Ovary (tissue), 9 donors: ENCODE measurements around the gene FAM72A. TPM values are rescaled to one million over a fixed set of nuclear protein-coding genes. Genes with fewer than 3 reads are reported as not detected.
A peak's percentile ranks its signal among the peaks of the same experiment; 100 is the strongest.
"Not testable (repeated sequence)": the region's sequence is repeated elsewhere in the genome, so short reads cannot be mapped to it uniquely, and the experiment has no call there.

ENCODE experiments used
- DNase-seq, 5 donors: peaks; one replicate each; pipeline ENCODE4 v3.0.0-alpha.2; 2019 to 2020
- H3K27ac ChIP-seq, 2 donors: fragments of 200-600 bp; one replicate each; pipeline versions ENCODE4 v1.5.1 to v1.8.0; 2019 to 2022
- H3K27me3 ChIP-seq: fragments of 200-600 bp; one replicate; pipeline ENCODE4 v1.8.0; 2022
- H3K36me3 ChIP-seq: fragments of 200-600 bp; sonication (generic); one replicate; pipeline ENCODE4 v1.5.1; 2019
- H3K4me1 ChIP-seq: one replicate; pipeline ENCODE4 v1.8.1; 2013; ENCODE audit warnings: mild to moderate bottlenecking, moderate library complexity; ENCODE audit not compliant: insufficient read depth
- H3K4me3 ChIP-seq: fragments of 200-600 bp; sonication (generic); one replicate; pipeline ENCODE4 v1.5.1; 2017
- H3K9me3 ChIP-seq, 2 donors: fragments of 200-600 bp in 1 of 2; sonication (generic) in 1 of 2; one replicate each; pipeline versions ENCODE4 v1.5.1 to v1.8.1; 2013 to 2019; ENCODE audit warnings: mild to moderate bottlenecking in 1 of 2, moderate library complexity in 1 of 2
- WGBS, 3 donors: extraction: QIAGEN DNeasy Blood & Tissue Kit in 1 of 3; methylation state at CpG; one replicate each; pipeline versions ENCODE4 v1.1.5 to v1.1.7; 2013 to 2017; 5-methylcytosine and 5-hydroxymethylcytosine counted together
- intact Hi-C, 4 donors: fragments of 100-400 bp; cut with DNase I; formaldehyde crosslinking; loops; one replicate each; pipeline versions ENCODE4 v1.11.0 to v1.15.1; 2022 to 2023
- polyA plus RNA-seq, 2 donors: library from polyadenylated mRNA; stranded (reverse); fragments of 200-250 nt in 1 of 2; fragments of 350-450 nt in 1 of 2; fragmentation: Illumina TruSeq in 1 of 2; extraction: RNeasy Lipid Tissue Mini Kit (QIAGEN cat#74804) in 1 of 2; gene quantifications; one replicate each; pipeline ENCODE4 v1.2.3, GENCODE V29; 2013 to 2014
- total RNA-seq, 7 donors: library from RNA; depleted of rRNA in 2 of 7; stranded (reverse); fragments of >200 nt in 2 of 7; fragmentation: NEBNext Ultra II Directional in 3 of 7; extraction: Animal tissue kit (Norgen Biotek cat#: 25700) in 3 of 7; gene quantifications; one replicate each; pipeline versions ENCODE4 v1.1.0 to v1.2.4, GENCODE V29; 2016 to 2023
- donor health status: DM: no; HTN: no; CAD: no; lungs with moderate emphysema.
- donor health status: DM: no; HTN: no; CAD: no.
- donor health status: Bipolar disorder and iron deficiency.
- donor health status: DM: yes; HTN: yes; CAD: no.
- donor health status: DM: no; HTN: no; CAD: no.
- donor health status: DM: yes; HTN: yes; CAD: no.

FAM72A gene
- total and polyA plus RNA-seq, 9 donors, result 0.68 to 2.7 (median 1.5) TPM

- H3K9me3 ChIP-seq, H3K27ac ChIP-seq, H3K27me3 ChIP-seq, intact Hi-C loops, H3K4me3 ChIP-seq, H3K36me3 ChIP-seq, H3K4me1 ChIP-seq: not testable (repeated sequence)
- WGBS, 3 donors, result 0% methylated on average over 17 of the region's 31 CpGs; no CpG with 5 or more reads in 2 of the 3 donors
- DNase-seq, result peak in 3 of 5 donors; percentile 19 to 43 (median 36)
These were observed 2.9 kb upstream of the FAM72A start for GRCh38 chr1:206205569-206205968.

GRCh38 chr1:206204871-206205270 lies 2.2 kb upstream of the FAM72A start:
- Histone ChIP-seq H3K27ac (peak overlapping the region; percentile 66), H3K4me3 (peak overlapping the region; percentile 46)
- DNase-seq, result peak; percentile 17 to 49 (median 34)
- WGBS, 3 donors, result 0% methylated on average over 2 to 24 of the region's 25 CpGs
- intact Hi-C loops, H3K27me3 ChIP-seq, H3K9me3 ChIP-seq, H3K36me3 ChIP-seq, H3K4me1 ChIP-seq: not testable (repeated sequence)

- H3K36me3 ChIP-seq, H3K27me3 ChIP-seq, intact Hi-C loops, H3K4me1 ChIP-seq, H3K27ac ChIP-seq, H3K9me3 ChIP-seq: not testable (repeated sequence)
- DNase-seq, result peak; percentile 14 to 52 (median 29)
- H3K4me3 ChIP-seq, result peak overlapping the region; percentile 30
- 0% methylated on average over 6 of the region's 25 CpGs; no CpG with 5 or more reads in 2 of the 3 donors for WGBS, 3 donors
These were observed 1.5 kb upstream of the FAM72A start for GRCh38 chr1:206204159-206204511.

GRCh38 chr1:206203364-206204158 lies 922 bp upstream of the FAM72A start, which contains the start of gene SRGAP2:
SRGAP2 (plus strand) TSS chr1:206203541; CDS start chr1:206205971, 2,430 bp downstream.
- Histone ChIP-seq H3K27ac (peak within 1 kb of the TSS; percentile 79 to 92), H3K4me3 (peak within 1 kb of the TSS; percentile 43)
- DNase-seq, result peak; percentile 75 to 83 (median 78)
- H3K36me3 ChIP-seq, intact Hi-C loops, H3K9me3 ChIP-seq, H3K4me1 ChIP-seq, H3K27me3 ChIP-seq: not testable (repeated sequence)
- 0 to 3% (median 0%) methylated on average over 14 to 28 of the region's 63 CpGs for WGBS, 3 donors

GRCh38 chr1:206196748-206197424 lies 5.8 kb downstream of the FAM72A start:
- H3K27ac ChIP-seq, H3K27me3 ChIP-seq, H3K4me1 ChIP-seq, H3K36me3 ChIP-seq, intact Hi-C loops, H3K4me3 ChIP-seq, DNase-seq, H3K9me3 ChIP-seq: not testable (repeated sequence)
- WGBS, 3 donors, result 53 to 73% (median 54%) methylated on average over 3 of the region's 3 CpGs

- H3K4me3 ChIP-seq, H3K4me1 ChIP-seq, intact Hi-C loops, H3K27me3 ChIP-seq, H3K27ac ChIP-seq, H3K36me3 ChIP-seq, DNase-seq, H3K9me3 ChIP-seq: not testable (repeated sequence)
- no CpG with 5 or more reads among the region's 2 CpGs for whole genome bisulfite sequencing, 3 donors
These were observed 7.5 kb downstream of the FAM72A start for GRCh38 chr1:206195182-206195581.

- H3K27me3 ChIP-seq, H3K36me3 ChIP-seq, DNase-seq, H3K4me3 ChIP-seq, intact Hi-C loops, H3K9me3 ChIP-seq, H3K4me1 ChIP-seq, H3K27ac ChIP-seq: not testable (repeated sequence)
- 74 to 85% (median 84%) methylated on average over 2 to 3 of the region's 4 CpGs for WGBS, 3 donors
These were observed 15.8 kb downstream of the FAM72A start for GRCh38 chr1:206186826-206187225.

GRCh38 chr1:206185778-206186177 lies 16.9 kb downstream of the FAM72A start:
- H3K4me3 ChIP-seq, H3K9me3 ChIP-seq, H3K27ac ChIP-seq, intact Hi-C loops, H3K4me1 ChIP-seq, H3K36me3 ChIP-seq, H3K27me3 ChIP-seq, DNase-seq: not testable (repeated sequence)
- no CpG with 5 or more reads among the region's 3 CpGs for WGBS, 3 donors

GRCh38 chr1:206183788-206184187 lies 18.9 kb downstream of the FAM72A start:
- H3K27me3 ChIP-seq, H3K9me3 ChIP-seq, intact Hi-C loops, H3K4me3 ChIP-seq, H3K36me3 ChIP-seq, H3K27ac ChIP-seq, H3K4me1 ChIP-seq, DNase-seq: not testable (repeated sequence)
- WGBS, 3 donors, result 46% methylated on average over 1 of the region's 2 CpGs; no CpG with 5 or more reads in 2 of the 3 donors

GRCh38 chr1:206182368-206183317 lies 20.0 kb downstream of the FAM72A start:
- DNase-seq, H3K27ac ChIP-seq, H3K4me3 ChIP-seq, H3K27me3 ChIP-seq, intact Hi-C loops, H3K9me3 ChIP-seq, H3K36me3 ChIP-seq, H3K4me1 ChIP-seq: not testable (repeated sequence)
- WGBS, 3 donors, result 50 to 71% (median 70%) methylated on average over 4 to 5 of the region's 6 CpGs

GRCh38 chr1:206179666-206180065 lies 23.0 kb downstream of the FAM72A start:
- H3K4me3 ChIP-seq, H3K9me3 ChIP-seq, DNase-seq: not testable (repeated sequence)

More at GRCh38 chr1:206179666-206180065, 23.0 kb downstream of the FAM72A start:
- H3K27me3 ChIP-seq, intact Hi-C loops, H3K27ac ChIP-seq, H3K4me1 ChIP-seq, H3K36me3 ChIP-seq: not testable (repeated sequence)
